ENCODE results near the gene RGS16.

The RGS16 gene

GRCh38 chr1:182586380-182586779, 17.8 kb downstream of the RGS16 start:
- H3K27ac ChIP-seq = no peak overlapping the region
- H3K4me3 ChIP-seq (IDR thresholded peaks at IDR 0.05; ENCODE audit: insufficient read depth, low read depth, low read length) = no peak overlapping the region
- H3K79me2 ChIP-seq (ENCODE audit: insufficient read depth, low read depth) = no peaks in the 10 kb centered on the region
- H3K36me3 ChIP-seq (ENCODE audit: insufficient read depth) = no peaks in the 10 kb centered on the region; the same call in 1 of the 2 replicates
- H3K4me2 ChIP-seq = no peak overlapping the region
- H2AFZ ChIP-seq (ENCODE audit: low read depth) = no peak overlapping the region
- no peaks in the 10 kb centered on the region for H4K20me1 ChIP-seq (ENCODE audit: insufficient read depth)
- H3K9ac ChIP-seq = no peak overlapping the region
- TF ChIP-seq CTCF (conservative IDR thresholded peaks at IDR 0.05; ENCODE audit: low read depth, low read length) = no peak
- H3K27me3 ChIP-seq (ENCODE audit: insufficient read depth, low read depth) = no peaks in the 10 kb centered on the region
- peaks cover 18% of the 10 kb centered on the region for H3K4me1 ChIP-seq (ENCODE audit: low read depth, poor library complexity, severe bottlenecking)

GRCh38 chr1:182584746-182585145, 19.4 kb downstream of the RGS16 start:
- Histone ChIP-seq H3K4me3 (IDR thresholded peaks at IDR 0.05; ENCODE audit: insufficient read depth, low read depth, low read length) (no peak overlapping the region), H3K79me2 (ENCODE audit: insufficient read depth, low read depth) (no peaks in the 10 kb centered on the region), H3K9ac (no peak overlapping the region), H3K4me1 (ENCODE audit: low read depth, poor library complexity, severe bottlenecking) (peaks cover 18% of the 10 kb centered on the region), H3K27ac (no peak overlapping the region), H4K20me1 (ENCODE audit: insufficient read depth) (no peaks in the 10 kb centered on the region), H3K36me3 (ENCODE audit: insufficient read depth) (no peaks in the 10 kb centered on the region; the same call in 1 of the 2 replicates), H3K27me3 (ENCODE audit: insufficient read depth, low read depth) (no peaks in the 10 kb centered on the region), H2AFZ (ENCODE audit: low read depth) (no peak overlapping the region), H3K4me2 (no peak overlapping the region)
- no peak for TF ChIP-seq CTCF (conservative IDR thresholded peaks at IDR 0.05; ENCODE audit: low read depth, low read length)

GRCh38 chr1:182580736-182581135, 23.5 kb downstream of the RGS16 start:
- no peak for TF ChIP-seq CTCF (conservative IDR thresholded peaks at IDR 0.05; ENCODE audit: low read depth, low read length)
- Histone ChIP-seq H3K27me3 (ENCODE audit: insufficient read depth, low read depth) (no peaks in the 10 kb centered on the region), H2AFZ (ENCODE audit: low read depth) (no peak overlapping the region), H3K36me3 (ENCODE audit: insufficient read depth) (0 out of 2 replicates have a peak, but pooled peaks cover 3% of the 10 kb centered on the region), H3K79me2 (ENCODE audit: insufficient read depth, low read depth) (no peaks in the 10 kb centered on the region), H3K9ac (no peak overlapping the region), H4K20me1 (ENCODE audit: insufficient read depth) (no peaks in the 10 kb centered on the region), H3K4me1 (ENCODE audit: low read depth, poor library complexity, severe bottlenecking) (no peaks in the 10 kb centered on the region), H3K4me3 (IDR thresholded peaks at IDR 0.05; ENCODE audit: insufficient read depth, low read depth, low read length) (no peak overlapping the region), H3K27ac (no peak overlapping the region), H3K4me2 (no peak overlapping the region)

GRCh38 chr1:182575540-182576149, 28.5 kb downstream of the RGS16 start:
- H2AFZ ChIP-seq (ENCODE audit: low read depth) = no peak overlapping the region
- no peak overlapping the region for H3K4me3 ChIP-seq (IDR thresholded peaks at IDR 0.05; ENCODE audit: insufficient read depth, low read depth, low read length)
- no peak overlapping the region for H3K4me2 ChIP-seq
- no peaks in the 10 kb centered on the region for H3K4me1 ChIP-seq (ENCODE audit: low read depth, poor library complexity, severe bottlenecking)
- no peak overlapping the region for H3K27ac ChIP-seq
- no peaks in the 10 kb centered on the region for H3K27me3 ChIP-seq (ENCODE audit: insufficient read depth, low read depth)
- H3K9ac ChIP-seq = no peak overlapping the region
- H3K36me3 ChIP-seq (ENCODE audit: insufficient read depth) = 0 out of 2 replicates have a peak, but pooled peaks cover 3% of the 10 kb centered on the region
- TF ChIP-seq CTCF (conservative IDR thresholded peaks at IDR 0.05; ENCODE audit: low read depth, low read length) = no peak
- no peaks in the 10 kb centered on the region for H4K20me1 ChIP-seq (ENCODE audit: insufficient read depth)
- H3K79me2 ChIP-seq (ENCODE audit: insufficient read depth, low read depth) = no peaks in the 10 kb centered on the region
